ENCODE measurements around the gene PRKCA.

DNA sequence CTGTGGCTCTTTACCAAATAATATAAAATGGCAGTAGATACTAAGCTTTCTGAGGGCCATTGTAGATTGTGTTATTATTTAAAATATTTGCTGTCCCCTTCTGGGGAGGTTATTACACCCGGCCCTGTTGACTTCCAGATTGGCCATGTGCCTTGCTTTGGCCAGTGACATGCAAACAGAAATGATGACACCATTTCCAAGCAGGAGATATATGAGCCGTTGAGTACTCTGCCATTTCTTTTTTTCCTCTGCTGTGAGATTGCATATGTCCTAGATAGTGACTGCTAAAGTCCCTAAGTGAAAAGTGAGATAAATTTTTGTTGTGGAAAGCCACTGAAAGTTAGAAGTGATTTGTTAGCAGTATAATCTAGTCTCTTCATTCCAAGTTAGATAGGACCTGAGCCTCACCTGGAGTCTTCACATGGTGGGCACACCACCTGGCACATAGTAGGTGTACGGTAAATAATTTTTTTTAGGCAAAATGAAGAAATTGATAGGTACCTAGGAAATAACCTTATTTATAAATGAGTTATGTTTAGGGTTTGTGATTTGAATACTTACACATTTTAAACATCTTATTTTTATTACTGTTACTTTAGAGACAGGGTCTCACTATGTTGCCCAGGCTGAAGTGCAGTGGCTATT lies 328.5 kb downstream of the PRKCA start:
- TF ChIP-seq, protein P1, sequence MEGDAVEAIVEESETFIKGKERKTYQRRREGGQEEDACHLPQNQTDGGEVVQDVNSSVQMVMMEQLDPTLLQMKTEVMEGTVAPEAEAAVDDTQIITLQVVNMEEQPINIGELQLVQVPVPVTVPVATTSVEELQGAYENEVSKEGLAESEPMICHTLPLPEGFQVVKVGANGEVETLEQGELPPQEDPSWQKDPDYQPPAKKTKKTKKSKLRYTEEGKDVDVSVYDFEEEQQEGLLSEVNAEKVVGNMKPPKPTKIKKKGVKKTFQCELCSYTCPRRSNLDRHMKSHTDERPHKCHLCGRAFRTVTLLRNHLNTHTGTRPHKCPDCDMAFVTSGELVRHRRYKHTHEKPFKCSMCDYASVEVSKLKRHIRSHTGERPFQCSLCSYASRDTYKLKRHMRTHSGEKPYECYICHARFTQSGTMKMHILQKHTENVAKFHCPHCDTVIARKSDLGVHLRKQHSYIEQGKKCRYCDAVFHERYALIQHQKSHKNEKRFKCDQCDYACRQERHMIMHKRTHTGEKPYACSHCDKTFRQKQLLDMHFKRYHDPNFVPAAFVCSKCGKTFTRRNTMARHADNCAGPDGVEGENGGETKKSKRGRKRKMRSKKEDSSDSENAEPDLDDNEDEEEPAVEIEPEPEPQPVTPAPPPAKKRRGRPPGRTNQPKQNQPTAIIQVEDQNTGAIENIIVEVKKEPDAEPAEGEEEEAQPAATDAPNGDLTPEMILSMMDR (IDR thresholded peaks at IDR 0.05): no peak
- no peak for TF ChIP-seq POLR2A (IDR thresholded peaks at IDR 0.05; ENCODE audit: low read length)
- TF ChIP-seq RFX5 (IDR thresholded peaks at IDR 0.05): no peak
- no peak for TF ChIP-seq MAZ (IDR thresholded peaks at IDR 0.05; ENCODE audit: borderline replicate concordance, low read depth, low read length)
- TF ChIP-seq CBX8 (IDR thresholded peaks at IDR 0.05): no peak
- no peak for TF ChIP-seq POLR2AphosphoS2 (conservative IDR thresholded peaks at IDR 0.05; ENCODE audit: low read length)
- no peak for TF ChIP-seq JUNB (IDR thresholded peaks at IDR 0.05)
- TF ChIP-seq EHF (CRISPR knock-in tag; IDR thresholded peaks at IDR 0.05): no peak
- TF ChIP-seq PHF8 (IDR thresholded peaks at IDR 0.05; ENCODE audit: borderline replicate concordance, low read depth): no peak
- no peak for TF ChIP-seq RCOR1 (IDR thresholded peaks at IDR 0.05; ENCODE audit: low read depth, low read length)
- no peak for TF ChIP-seq CEBPB (IDR thresholded peaks at IDR 0.05)
- no peak for TF ChIP-seq BHLHE40 (IDR thresholded peaks at IDR 0.05; ENCODE audit: low read depth, low read length)
- no peak for TF ChIP-seq JUN (IDR thresholded peaks at IDR 0.05)
- no peak for TF ChIP-seq NR3C1 (IDR thresholded peaks at IDR 0.05)
